ENCODE data around the gene SMYD4. TPM values are rescaled to one million over a fixed set of nuclear protein-coding genes. Genes with fewer than 3 reads are reported as not detected.

The SMYD4 gene
- total and polyA plus RNA-seq, 2 experiments from 2014 or later = 17.0 to 21.9 TPM

- H2AFZ ChIP-seq = no peak overlapping the region
- no peaks in the 10 kb centered on the region for H3K27me3 ChIP-seq (ENCODE audit: insufficient read depth)
- TF ChIP-seq CTCF (conservative IDR thresholded peaks at IDR 0.05; ENCODE audit: low read depth in 2 of 2) = peak; percentile 67 to 75
- no peak for TF ChIP-seq CREB1 (CRISPR knock-in tag; IDR thresholded peaks at IDR 0.05; ENCODE audit: low read depth)
- H3K36me3 ChIP-seq (ENCODE audit: insufficient read depth) = peaks cover 5% of the 10 kb centered on the region; the same call in 1 of the 2 replicates
- 0 out of 2 replicates have a peak, but pooled peaks cover 3% of the 10 kb centered on the region for H3F3A ChIP-seq (replicated peaks; ENCODE audit: low read depth)
- no peak overlapping the region for H3K4me3 ChIP-seq
- H3K36me3 Mint-ChIP-seq (ENCODE audit: low read depth) = peaks cover 18% of the 10 kb centered on the region
- no peaks in the 10 kb centered on the region for H3K4me1 Mint-ChIP-seq
- H3K27ac Mint-ChIP-seq = no peak overlapping the region
- peaks cover 8% of the 10 kb centered on the region for H4K20me1 ChIP-seq (replicated peaks; ENCODE audit: insufficient read depth)
- DNase-seq (ENCODE audit: low spot score) = peak; percentile 69
- no peaks in the 10 kb centered on the region for H3K9me3 Mint-ChIP-seq
- no peaks in the 10 kb centered on the region for H3K4me1 ChIP-seq (ENCODE audit: insufficient read depth)
- peaks cover 1% of the 10 kb centered on the region for H3K27me3 Mint-ChIP-seq (ENCODE audit: insufficient read depth, low read depth, poor library complexity)
- no peak overlapping the region for H3K4me2 ChIP-seq
- H3K27ac ChIP-seq (ENCODE audit: low read depth) = no peak overlapping the region
- ATAC-seq = peak; percentile 43; the same call in 1 of the 3 replicates
- no peaks in the 10 kb centered on the region; the same call in 1 of the 2 replicates for H3K79me2 ChIP-seq (replicated peaks; ENCODE audit: insufficient read depth)
- no peak overlapping the region for H3K4me3 Mint-ChIP-seq
- no peaks in the 10 kb centered on the region for H3K9me2 ChIP-seq (ENCODE audit: insufficient read depth)
Observed at GRCh38 chr17:1865252-1866037, 35.7 kb upstream of the SMYD4 start.

- ATAC-seq = no peak
- no peaks in the 10 kb centered on the region for H3K9me2 ChIP-seq (ENCODE audit: insufficient read depth)
- DNase-seq (ENCODE audit: low spot score) = no peak
- H3K4me2 ChIP-seq = no peak overlapping the region
- Mint-ChIP-seq H3K27me3 (ENCODE audit: insufficient read depth, low read depth, poor library complexity) (peaks cover 3% of the 10 kb centered on the region), H3K4me1 (no peaks in the 10 kb centered on the region), H3K4me3 (no peak overlapping the region), H3K9me3 (no peaks in the 10 kb centered on the region), H3K27ac (no peak overlapping the region), H3K36me3 (ENCODE audit: low read depth) (peaks cover 17% of the 10 kb centered on the region)
- no peaks in the 10 kb centered on the region; the same call in 1 of the 2 replicates for H4K20me1 ChIP-seq (replicated peaks; ENCODE audit: insufficient read depth)
- no peaks in the 10 kb centered on the region for H3K27me3 ChIP-seq (ENCODE audit: insufficient read depth)
- H3K4me3 ChIP-seq = no peak overlapping the region
- H3K4me1 ChIP-seq (ENCODE audit: insufficient read depth) = no peaks in the 10 kb centered on the region
- no peak overlapping the region for H3K27ac ChIP-seq (ENCODE audit: low read depth)
- H3F3A ChIP-seq (replicated peaks; ENCODE audit: low read depth) = 0 out of 2 replicates have a peak, but pooled peaks cover 3% of the 10 kb centered on the region
- no peaks in the 10 kb centered on the region for H3K79me2 ChIP-seq (replicated peaks; ENCODE audit: insufficient read depth)
- peaks cover 3% of the 10 kb centered on the region for H3K36me3 ChIP-seq (ENCODE audit: insufficient read depth)
- H2AFZ ChIP-seq = no peak overlapping the region
- TF ChIP-seq JUNB (IDR thresholded peaks at IDR 0.05; ENCODE audit: unreplicated experiment) (no peak), ZNF462 (CRISPR knock-in tag; IDR thresholded peaks at IDR 0.05) (no peak), STAT1 (IDR thresholded peaks at IDR 0.05; ENCODE audit: unreplicated experiment) (no peak), EZH2 (IDR thresholded peaks at IDR 0.05; ENCODE audit: low read depth, unreplicated experiment) (no peak), NANOG (IDR thresholded peaks at IDR 0.05; ENCODE audit: borderline replicate concordance) (no peak), CREB1 (CRISPR knock-in tag; IDR thresholded peaks at IDR 0.05; ENCODE audit: low read depth) (no peak), REST (IDR thresholded peaks at IDR 0.05; ENCODE audit: unreplicated experiment) (no peak)
Observed at GRCh38 chr17:1861391-1862010, 31.8 kb upstream of the SMYD4 start.
